Measurements from ENCODE around the gene STK35.

DNA sequence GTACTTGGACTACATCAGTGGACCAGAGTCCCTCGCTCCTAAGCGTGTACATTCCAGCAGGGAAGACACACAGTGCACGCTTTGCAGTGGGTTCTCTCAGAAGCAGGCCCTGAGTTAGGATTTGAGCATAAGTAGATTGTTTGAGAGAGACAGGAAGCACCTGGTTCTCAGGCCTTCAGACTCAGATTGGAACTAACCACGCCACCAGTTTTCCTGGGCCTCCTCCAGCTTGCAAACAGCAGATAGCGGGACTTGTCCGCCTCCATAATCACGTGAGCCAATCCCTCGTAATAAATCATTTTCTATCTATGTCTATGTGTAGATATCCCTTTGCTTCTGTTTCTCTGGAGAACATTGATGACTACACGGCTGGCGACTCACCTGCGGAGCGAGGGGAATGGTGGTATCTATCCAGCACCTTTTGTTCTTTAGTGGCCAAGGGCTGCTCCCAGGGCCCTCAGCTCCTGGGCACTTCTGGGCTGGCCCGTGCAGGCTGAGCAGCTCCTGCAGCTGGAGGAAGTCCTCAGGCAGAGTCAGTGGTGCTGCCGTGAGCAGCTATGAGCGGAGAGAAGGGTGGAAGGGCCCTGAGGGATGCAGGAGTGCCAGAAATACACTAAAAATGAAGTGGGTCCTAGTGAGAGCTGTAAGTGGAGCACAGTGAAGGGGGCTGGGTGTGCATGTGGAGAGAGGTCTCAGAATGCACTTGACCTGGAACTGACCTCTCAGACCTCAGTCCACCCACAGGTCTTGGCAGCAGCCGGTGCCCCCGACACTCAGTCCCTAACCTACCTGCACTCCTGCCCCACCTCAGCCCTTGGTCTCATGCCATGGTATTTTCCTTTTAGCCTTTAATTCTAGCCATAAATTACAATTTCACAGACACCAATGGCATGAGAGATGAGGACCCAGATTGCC is 76.9 kb downstream of the STK35 start:
- TF ChIP-seq JUNB (CRISPR knock-in tag; conservative IDR thresholded peaks at IDR 0.05) (no peak), MXI1 (IDR thresholded peaks at IDR 0.05; ENCODE audit: low read depth, low read length) (no peak), NFXL1 (CRISPR knock-in tag; IDR thresholded peaks at IDR 0.05) (no peak), POLR2A (conservative IDR thresholded peaks at IDR 0.05) (no peak), L3MBTL2 (IDR thresholded peaks at IDR 0.05) (no peak), ZNF778 (CRISPR knock-in tag; IDR thresholded peaks at IDR 0.05) (no peak), STAG1 (CRISPR knock-in tag; IDR thresholded peaks at IDR 0.05; ENCODE audit: borderline replicate concordance) (no peak), JUND (IDR thresholded peaks at IDR 0.05; ENCODE audit: borderline replicate concordance, low read depth, low read length) (no peak), JUND (tag; IDR thresholded peaks at IDR 0.05; ENCODE audit: borderline replicate concordance, low read depth, low read length) (no peak)
